Activated T-cell treated with anti-CD3 and anti-CD28 coated beads for 48 hours (primary cell): ENCODE data around the gene STK4.
"Not testable (repeated sequence)": the region's sequence is repeated elsewhere in the genome, so short reads cannot be mapped to it uniquely, and the experiment has no call there.

Experiments used
- DNase-seq: peaks from one replicate; pipeline ENCODE4 v3.0.0-alpha.2; 2020; ENCODE audit warnings: low read depth

STK4 gene

GRCh38 chr20:45056473-45057173, 90.3 kb downstream of the STK4 start:
- DNase-seq, result no peak

- no peak for DNase-seq
Observed at GRCh38 chr20:45058168-45058850, 92.0 kb downstream of the STK4 start.

GRCh38 chr20:45059022-45059728, 92.9 kb downstream of the STK4 start:
- no peak for DNase-seq

GRCh38 chr20:45060294-45060693, 94.0 kb downstream of the STK4 start:
- DNase-seq, result no peak

- DNase-seq, result no peak
Observed at GRCh38 chr20:45061244-45061643, 94.9 kb downstream of the STK4 start.

- DNase-seq, result not testable (repeated sequence)
Observed at GRCh38 chr20:45063107-45063506, 96.8 kb downstream of the STK4 start.

GRCh38 chr20:45064812-45065211, 98.5 kb downstream of the STK4 start:
- DNase-seq, result no peak

- no peak for DNase-seq
Observed at GRCh38 chr20:45066372-45066771, 100.1 kb downstream of the STK4 start.

- no peak for DNase-seq
Observed at GRCh38 chr20:45067087-45067486, 100.8 kb downstream of the STK4 start.

- DNase-seq, result no peak
Observed at GRCh38 chr20:45067558-45067957, 101.2 kb downstream of the STK4 start.

GRCh38 chr20:45069261-45069660, 102.9 kb downstream of the STK4 start:
- no peak for DNase-seq

- no peak for DNase-seq
Observed at GRCh38 chr20:45070932-45071632, 104.8 kb downstream of the STK4 start.

GRCh38 chr20:45072066-45072465, 105.8 kb downstream of the STK4 start:
- no peak for DNase-seq

- DNase-seq, result no peak
Observed at GRCh38 chr20:45073221-45073620, 106.9 kb downstream of the STK4 start.

GRCh38 chr20:45077559-45077958, 111.2 kb downstream of the STK4 start:
- no peak for DNase-seq

- no peak for DNase-seq
Observed at GRCh38 chr20:45080867-45081624, 114.7 kb downstream of the STK4 start.

GRCh38 chr20:45082468-45082867, 116.2 kb downstream of the STK4 start:
- DNase-seq, result no peak

- no peak for DNase-seq
Observed at GRCh38 chr20:45083127-45083526, 116.8 kb downstream of the STK4 start.

GRCh38 chr20:45085289-45085688, 119.0 kb downstream of the STK4 start:
- no peak for DNase-seq

GRCh38 chr20:45085867-45086266, 119.6 kb downstream of the STK4 start:
- DNase-seq, result no peak

GRCh38 chr20:45087097-45087790, 120.9 kb downstream of the STK4 start:
- DNase-seq, result no peak
